Activated CD4-positive, alpha-beta T cell treated with anti-CD3 and anti-CD28 coated beads, Interleukin-2, amount 50 U/mL, for 48 hours (primary cell): ENCODE measurements around the gene CXCR3.
A peak's percentile ranks its signal among the peaks of the same experiment; 100 is the strongest.
"Not testable (repeated sequence)": the region's sequence is repeated elsewhere in the genome, so short reads cannot be mapped to it uniquely, and the experiment has no call there.

Source experiments
- DNase-seq, 2 experiments: peaks; one replicate each; pipeline ENCODE4 v3.0.0-alpha.2; 2020

The CXCR3 gene

DNA sequence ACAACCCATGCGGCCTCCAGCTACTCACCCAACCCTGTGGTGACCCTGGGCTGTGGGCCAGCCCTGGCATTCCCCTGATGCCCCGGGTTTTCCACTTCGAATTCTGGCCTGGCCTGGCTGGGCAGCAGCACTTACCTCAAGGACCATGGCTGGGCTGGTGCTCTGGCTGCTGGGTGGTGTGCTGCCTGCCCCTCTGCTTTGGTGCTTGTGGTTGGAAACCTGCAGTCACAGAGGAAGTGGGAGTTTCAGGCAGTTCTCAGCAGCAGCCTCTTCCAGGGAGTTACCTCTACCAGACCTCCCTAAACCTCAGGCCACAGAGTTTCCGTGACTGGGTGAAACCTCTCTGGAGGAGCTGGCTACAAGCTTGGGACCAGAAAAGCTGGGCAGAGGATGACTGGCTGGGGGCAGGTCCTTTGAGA lies at the start of gene CXCR3:
Gene CXCR3, minus strand, starts transcription at position 209 of the 419 bp plus-strand sequence. Its CDS starts 62 bp downstream, at position 147.
- peak; percentile 74 to 81 for DNase-seq

DNA sequence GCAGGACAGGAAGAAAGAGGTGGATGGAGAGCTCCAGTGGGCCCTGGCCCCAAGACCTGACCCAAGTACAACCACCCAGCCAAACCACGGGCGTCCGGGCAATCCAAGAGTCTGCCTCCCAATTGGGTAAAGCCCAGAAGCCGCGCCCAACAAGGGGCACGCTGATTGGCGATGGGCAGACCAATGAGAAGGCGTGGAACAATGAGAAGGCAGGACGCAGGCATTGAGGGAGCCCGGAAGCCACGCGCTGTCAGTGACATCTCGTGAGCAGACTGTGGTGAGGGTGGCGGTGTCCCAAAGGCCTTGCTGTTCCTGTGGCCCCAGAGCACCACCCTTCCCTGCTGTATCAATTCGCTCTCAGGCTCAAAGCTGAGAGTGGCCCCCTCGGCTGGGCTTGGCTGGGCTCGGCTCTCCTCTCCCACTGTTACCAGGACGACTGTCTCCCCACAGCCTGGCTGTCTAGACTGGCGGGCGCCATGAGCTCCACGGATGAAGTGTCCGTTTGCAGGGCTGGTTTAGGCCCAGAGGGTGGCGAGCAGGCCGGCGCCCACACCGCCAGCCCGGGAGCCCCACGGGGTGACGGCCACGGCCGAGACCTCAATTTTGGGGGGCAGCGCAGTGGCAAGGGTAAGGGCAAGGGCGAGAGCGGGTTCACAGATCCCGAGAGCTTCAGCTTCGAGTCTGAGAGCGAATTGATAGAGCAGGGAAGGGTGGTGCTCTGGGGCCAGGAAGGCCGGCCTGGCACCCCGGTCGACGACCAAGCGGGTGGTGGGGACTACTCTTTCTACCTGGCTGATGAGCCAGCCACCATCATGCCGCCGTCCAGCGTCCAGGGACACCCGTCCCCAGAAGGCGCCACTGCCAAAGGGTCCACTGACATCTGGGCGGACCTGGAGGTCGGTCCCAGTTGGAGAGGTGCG lies 49.3 kb upstream of the CXCR3 start, which contains the start of gene LOC101059915:
Gene LOC101059915, plus strand, starts transcription at position 219 of the 920 bp plus-strand sequence.
- DNase-seq, result no peak

DNA sequence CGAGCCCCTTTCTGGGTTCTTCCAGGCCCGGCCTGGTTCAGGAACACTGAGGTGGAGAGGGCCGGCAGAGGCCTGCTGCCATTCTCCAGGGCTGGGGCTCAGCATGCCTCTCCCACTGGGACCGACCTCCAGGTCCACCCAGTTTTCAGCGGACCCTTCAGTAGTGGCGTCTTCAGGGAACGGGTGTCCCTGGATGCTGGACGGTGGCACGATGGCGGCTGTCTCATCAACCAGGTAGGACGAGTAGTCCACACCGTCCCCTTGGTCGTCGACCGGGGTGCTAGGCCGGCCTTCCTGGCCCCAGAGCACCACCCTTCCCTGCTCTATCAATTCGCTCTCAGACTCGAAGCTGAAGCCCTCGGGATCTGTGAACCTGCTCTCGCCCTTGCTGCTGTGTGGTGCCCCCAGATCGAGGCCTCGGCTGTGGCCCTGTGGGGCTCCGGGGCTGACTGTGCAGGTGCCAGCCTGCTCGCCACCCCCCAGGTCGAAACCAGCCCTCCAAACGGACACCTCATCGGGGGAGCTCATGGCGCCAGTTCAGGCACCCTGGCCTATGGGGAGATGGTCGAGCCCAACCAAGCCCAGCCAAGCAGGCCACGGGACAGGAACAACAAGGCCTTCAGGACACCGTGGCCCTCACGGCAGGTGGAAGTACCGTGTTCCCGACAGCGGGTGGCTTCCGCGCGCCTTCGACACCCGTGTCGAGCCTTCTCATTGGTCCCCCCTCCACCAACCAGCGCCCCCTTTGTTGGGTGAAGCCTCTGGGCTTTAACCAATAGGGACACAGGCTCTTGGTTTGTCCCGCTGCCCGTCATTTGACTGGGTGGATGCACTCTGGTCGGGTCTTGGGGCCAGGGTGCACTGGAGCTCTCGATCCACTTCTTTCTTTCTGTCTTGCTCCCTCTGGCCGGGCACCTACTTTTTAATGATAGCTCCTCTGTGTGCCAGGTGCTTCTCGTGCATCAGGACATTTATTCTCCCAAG lies 48.2 kb upstream of the CXCR3 start:
- DNase-seq, result no peak

DNA sequence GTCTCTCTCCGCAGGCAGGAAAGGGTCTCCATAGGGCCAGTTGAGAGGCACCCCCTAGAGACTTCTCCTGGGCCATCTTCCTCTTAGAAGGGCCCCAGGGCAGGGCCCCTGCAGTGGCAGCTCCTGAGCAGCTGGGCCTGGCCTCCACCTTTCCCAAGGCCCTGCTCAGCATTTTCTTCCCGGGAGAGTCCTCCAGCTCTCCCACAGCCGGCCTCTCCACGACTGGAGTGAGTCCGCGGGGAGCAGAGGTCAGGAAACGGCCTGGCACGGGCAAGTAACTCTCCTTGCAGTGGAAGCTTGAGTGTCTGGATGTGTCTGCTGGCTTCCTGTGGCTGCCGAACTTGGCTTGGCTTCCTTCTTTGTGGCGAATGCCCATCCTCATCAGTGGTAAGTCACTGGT lies 47.4 kb upstream of the CXCR3 start:
- DNase-seq, result no peak

DNA sequence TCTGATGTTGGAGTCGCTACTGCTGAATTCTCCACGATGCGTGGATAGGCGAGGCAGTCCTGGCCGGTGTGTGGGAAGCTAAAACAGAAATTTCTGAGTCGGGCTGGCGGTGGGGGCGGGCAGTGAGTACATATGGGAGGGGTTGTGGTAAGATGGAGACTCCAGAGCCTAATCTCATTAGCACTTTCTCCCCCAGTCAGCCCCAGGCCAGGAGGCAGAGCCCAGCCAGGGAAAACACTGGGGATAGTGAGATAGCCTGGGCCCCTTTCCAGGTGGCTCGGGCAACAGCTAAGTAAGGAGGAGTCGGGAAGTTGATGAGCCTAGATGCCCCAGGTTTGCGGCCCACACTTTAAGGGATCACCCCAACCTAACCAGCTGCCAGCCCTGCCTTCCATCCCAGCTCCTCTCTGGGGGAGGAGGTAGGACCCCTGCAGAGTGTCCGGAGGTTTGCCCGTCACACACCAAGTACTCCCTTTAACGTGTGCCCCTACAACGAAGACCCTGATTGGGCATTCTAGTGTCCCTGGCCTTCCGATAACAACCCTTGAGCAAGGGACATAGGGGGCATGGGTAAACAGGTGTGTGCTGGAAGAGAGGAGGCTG lies 46.7 kb upstream of the CXCR3 start:
- DNase-seq, result no peak

DNA sequence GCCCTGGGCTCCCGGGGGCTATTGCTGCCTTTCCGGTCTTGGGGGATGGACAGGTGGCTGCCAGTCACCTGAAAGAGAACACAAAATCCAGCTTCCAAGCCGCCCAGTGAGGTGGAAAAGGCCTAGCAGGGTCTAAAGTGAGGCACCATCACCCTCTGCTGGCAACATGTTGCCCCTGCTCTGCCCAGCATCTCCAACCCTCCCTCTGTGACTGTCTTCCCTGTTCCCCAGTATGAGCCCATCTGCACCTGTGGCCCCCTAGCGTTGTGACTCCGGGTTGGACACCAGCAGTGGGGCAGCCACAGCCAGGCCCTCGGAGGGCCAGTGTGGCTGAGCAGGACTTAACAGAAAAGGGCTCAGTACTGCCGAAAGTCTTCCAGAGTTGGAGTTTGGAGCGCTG lies 45.9 kb upstream of the CXCR3 start:
- peak in 1 of 2 experiments; percentile 30 for DNase-seq

DNA sequence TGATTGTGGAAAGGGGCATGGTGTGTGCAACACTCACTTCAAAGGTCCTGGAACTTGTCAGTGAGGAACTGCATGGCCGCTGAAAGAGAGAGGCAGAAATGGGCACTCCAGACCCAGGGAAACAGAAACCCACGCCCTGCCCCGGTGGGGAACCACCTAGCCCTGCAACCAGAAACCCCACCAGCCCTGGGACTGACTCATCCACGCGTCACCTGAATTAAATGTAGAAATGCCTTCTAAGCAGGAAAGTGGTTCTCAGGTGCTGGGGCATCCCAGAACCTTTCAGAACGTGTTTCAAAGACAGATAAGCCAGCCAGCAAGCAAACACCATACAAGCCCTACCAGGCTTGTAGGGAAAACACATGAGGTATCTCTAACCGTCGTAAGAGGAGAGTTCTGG lies 44.9 kb upstream of the CXCR3 start:
- DNase-seq, result peak; percentile 65 to 75

DNA sequence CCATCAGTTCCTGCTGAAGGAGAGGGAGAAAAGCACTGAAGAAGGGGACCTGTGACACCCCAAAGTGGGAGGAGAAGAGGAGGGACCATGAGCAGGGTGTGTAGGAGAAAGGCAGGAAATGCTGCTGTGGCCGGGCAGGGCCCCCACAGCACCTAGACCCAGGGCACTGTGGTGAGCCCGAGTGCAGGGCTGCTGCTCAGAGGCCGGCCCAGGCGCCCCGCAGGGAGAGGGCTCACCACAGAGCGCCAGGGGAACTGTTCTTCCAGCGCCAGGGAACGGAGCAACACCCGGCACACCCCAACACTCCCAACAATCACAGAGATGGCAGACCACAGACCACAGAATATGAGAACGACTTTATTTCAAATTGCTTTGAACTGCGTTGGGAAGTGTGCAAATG lies 44.3 kb upstream of the CXCR3 start:
- DNase-seq, result not testable (repeated sequence)

DNA sequence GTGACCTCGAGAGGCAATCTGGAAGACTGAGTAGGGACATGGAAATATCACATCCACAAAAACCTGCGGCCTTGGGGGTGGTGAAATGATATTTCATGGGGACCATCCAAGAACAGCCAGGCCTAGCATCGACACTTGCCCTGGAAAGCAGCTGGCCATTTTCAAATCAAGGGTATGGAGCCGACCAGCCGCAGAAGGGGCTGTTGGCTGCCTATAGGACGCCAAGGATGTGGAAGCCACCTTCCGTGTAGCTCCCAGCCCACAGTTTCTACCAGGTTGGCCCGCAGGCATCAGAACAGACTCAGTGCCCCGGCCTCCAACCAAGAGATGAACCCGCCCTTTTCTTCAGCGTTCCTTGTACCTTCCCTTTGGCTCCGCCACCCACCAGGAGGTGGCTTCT lies 43.6 kb upstream of the CXCR3 start:
- no peak for DNase-seq

DNA sequence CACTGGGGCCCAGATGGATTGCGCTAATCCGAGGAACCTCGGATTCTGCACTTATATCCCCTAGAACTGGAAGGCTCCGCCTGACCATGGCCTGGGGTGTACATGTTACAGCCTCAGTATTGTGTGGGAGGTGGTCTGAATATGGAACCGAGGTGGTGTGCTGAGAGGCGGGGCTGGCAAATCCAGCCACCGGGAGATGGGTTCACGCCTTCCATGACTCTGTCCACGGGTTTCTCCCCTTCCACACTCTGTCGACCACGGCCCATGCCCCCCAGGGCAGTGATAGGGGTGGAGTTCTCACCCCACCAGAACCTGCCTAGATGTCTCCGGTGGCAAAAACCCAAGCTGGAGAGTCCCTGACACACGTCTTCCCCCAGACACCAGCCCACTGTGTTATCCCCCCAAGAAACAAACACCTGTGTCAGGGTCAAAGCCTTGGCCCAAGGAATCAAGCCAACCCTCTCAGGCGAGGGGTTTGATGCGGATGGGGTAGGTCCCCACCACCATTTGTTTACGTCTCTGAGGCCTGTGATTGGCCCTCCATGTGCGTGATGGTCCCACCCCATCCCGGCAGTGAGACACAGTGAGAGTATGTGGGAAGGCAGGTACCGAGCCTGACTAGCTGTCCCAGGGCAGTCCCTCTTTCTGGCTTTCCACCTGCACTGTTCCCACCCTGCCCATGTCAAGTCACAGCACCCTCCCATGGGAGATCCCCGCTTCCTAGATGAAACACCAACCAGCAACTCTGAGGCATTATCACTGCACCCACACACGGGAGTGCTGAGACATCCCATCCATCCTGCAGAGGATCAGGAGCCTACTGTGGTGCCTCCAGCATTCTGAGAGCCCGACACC lies 42.5 kb upstream of the CXCR3 start:
- DNase-seq, result no peak

DNA sequence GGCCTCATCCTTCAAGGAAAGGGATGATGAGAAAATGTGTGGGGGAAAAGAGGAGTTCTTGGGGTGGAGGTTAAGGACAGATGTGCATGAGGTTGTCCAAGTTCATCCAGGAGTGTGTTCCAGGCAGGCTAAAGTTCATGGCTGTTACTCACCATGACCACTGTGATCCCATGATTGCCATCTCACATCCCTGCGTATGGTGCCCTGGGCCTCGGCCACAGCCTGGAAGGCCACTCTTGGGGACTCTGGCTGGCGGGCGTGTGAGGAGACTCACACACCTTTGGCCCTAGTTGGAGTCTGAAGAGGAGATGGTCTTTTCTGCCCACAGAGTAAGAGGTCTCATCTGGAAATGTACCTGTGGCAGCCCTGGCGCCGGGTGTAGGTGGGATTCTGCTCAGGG lies 41.6 kb upstream of the CXCR3 start:
- DNase-seq, result no peak

DNA sequence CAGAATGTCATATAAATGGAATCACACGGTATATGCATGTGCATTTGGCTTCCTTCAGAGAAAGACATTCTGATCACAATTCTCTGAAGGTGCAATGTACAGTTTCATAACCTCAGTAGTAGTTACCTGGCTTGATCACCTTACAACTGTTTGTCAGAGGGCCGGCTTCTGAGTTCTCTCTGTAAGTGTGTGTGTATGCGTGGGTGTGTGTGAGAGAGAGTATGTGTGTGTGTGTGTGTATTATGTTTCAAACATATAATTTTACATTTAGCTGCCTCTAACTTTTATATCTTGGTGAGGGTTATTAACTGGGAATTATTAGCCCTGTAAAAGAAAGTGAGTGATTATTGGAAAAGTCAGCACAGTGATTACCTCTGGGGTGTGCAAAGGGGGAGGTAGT lies 41.0 kb upstream of the CXCR3 start:
- DNase-seq, result no peak

DNA sequence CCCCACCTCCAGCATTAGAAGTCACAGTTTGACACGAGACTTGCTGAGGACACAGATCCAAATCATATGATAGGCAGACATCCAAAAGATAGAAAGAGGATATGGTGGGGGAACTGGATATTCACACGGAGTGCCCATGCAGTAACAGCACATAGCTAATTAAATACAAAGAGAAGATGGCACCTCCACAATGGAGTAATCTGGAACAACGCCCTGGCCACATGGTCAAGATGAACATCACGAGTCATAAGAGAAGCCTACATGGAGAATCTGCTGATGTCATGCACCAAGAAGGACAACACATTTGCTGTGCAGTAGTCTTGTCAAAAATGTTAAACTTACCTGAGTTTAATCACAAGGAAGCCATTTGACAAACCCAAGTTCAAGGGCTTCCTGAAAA lies 39.0 kb upstream of the CXCR3 start:
- no peak for DNase-seq

DNA sequence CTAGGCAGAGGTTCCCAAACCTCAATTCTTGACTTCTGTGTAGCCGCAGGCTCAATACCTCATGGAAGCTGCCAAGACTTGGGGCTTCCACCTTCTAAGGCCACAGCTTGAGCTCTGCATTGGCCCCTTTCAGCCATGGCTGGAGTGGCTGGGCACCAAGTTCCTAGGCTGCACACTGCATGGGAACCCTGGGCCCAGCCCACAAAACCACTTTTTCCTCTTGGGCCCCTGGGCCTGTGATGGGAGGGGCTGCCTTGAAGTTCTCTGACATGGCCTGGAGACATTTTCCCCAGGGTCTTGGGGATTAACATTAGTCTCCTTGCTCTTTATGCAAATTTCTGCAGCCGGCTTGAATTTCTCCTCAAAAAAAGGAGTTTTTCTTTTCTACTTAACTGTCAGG lies 35.0 kb upstream of the CXCR3 start:
- DNase-seq, result no peak

DNA sequence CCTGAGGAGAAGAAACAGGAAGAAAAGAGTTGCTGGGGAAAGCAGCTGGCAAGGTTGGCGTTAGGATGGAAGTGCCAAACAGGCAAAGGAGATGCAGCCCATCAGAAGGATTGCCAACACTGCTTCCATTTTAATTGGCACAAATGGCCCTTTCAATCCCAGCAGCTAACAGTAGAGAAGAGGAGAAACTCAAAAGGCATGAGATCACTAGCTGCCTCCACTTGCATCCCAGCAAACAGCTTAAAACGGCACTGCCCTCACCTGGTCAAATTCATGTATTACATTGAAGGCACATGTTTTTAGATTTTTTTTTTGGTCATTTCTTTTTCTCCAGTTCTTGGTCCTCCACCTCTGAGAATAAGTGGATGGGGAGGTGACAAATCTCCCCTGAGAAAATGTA lies 34.1 kb upstream of the CXCR3 start:
- DNase-seq, result peak; percentile 49 to 59

DNA sequence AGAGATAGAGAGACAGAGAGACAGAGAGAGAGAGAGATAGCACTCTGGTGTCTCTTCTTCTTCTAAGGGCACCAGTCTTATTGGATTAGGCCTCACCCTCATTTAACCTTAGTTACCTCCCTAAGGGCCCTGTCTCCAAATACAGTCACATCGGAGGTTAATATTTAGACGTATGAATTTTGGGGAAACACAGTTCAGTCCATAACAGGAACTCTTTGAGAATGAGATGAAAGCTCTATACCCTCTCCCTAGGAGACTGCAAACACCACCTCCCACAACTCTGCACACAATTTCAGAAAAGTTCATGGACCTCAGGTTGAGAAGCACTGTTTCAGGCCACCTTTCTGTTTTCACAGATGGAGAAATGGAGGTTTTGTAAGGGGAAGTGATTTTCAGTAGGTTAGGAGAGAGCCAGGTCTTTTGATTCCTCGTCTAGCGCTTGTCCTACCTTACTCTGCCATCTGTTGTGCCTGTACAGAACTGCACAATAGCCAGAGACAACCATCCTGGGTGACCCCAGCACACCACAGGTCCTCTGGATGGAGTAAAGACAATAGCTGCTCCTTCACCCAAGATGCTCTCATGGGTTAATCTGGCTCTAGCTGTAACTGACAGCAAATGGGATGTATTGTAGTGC lies 32.1 kb upstream of the CXCR3 start:
- DNase-seq, result peak in 1 of 2 experiments; percentile 33

DNA sequence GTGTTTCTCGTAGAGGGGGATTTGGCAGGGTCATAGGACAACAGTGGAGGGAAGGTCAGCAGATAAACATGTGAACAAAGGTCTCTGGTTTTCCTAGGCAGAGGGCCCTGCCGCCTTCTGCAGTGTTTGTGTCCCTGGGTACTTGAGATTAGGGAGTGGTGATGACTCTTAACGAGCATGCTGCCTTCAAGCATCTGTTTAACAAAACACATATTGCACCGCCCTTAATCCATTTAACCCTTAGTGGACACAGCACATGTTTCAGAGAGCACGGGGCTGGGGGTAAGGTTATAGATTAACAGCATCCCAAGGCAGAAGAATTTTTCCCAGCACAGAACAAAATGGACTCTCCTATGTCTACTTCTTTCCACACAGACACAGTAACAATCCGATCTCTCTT lies 26.1 kb upstream of the CXCR3 start:
- DNase-seq, result not testable (repeated sequence)

DNA sequence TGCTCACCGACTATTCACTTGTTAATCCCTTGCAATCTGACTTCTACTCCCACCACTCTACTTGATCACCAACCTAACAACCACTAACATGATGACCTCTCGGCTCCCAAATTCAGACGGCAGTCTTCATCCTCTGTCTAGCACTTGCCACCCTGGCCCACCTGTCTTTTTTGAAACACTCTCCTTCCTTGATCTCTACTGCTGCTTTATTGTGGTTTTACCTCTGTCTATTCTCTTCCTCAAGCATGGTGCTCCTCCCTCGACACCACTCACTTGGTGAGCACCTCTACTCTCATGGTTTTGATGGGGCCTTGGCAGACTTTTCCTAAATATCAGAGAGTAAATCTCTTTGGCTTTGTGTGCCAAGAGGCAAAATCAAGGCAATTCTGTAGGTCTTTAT lies 21.7 kb upstream of the CXCR3 start:
- DNase-seq, result no peak

DNA sequence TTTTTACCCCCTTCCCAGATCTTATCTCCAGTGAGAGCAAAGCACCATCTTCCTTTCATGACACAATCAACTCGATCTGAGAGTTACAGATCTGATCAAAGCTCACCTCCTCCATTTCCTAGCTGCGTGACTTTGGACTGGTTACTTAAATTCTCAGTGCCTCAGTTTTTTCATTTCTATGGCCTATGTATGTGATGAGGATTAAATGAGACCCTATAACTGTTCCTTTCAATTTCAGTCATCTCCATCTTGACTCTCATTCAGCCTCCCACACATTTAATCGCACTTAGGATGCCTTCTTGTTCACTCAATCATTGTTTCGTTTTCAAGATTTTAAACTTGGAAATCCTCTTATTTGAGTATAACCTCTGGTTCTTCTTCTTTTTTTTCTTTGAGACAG lies 20.1 kb upstream of the CXCR3 start:
- no peak for DNase-seq

DNA sequence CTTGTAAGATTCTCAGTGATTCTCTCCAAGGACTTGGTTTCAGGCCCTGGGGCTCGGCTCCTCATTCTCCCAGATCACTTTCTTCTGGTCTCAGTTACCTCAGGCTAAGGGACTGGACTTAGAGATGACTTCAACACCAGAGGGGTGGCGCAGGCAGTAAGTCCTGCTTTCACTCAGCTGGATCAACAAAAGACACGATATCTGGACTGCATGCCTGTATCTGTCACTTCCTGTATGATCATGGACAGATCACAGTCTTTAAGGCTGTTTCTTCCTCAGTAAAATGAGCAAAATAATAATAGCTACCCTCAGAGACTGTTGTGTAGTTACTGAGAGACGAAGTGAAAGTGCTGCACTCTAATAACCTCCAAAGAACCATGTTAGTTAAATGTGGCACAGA lies 19.5 kb upstream of the CXCR3 start:
- no peak for DNase-seq

DNA sequence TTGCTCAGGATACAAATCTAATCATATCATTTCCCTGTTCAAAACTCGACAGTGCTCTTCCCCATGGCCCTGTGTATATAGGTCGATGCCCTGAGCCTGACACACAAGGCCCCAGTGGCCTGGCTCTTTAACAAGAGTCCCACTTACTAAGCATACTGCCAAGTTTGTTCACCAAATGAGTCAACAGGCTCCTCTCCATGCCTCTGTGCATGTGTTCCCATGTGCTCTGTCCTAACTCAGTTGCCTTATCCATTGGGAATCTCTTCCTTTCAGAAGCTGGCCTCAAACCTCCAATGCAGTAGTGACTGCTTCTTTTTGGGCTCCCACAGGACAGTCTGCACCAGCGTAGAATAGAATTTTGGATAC lies 18.9 kb upstream of the CXCR3 start:
- no peak for DNase-seq
